ENCODE measurements around the gene ZC3H13. TPM values are rescaled to one million over a fixed set of nuclear protein-coding genes. Genes with fewer than 3 reads are reported as not detected.

The ZC3H13 gene
- total and polyA plus RNA-seq, 2 of the 8 experiments (the other 6 are each of a cell fraction or from before 2014, with no cell fraction given): 5.1 to 57.8 TPM

DNA sequence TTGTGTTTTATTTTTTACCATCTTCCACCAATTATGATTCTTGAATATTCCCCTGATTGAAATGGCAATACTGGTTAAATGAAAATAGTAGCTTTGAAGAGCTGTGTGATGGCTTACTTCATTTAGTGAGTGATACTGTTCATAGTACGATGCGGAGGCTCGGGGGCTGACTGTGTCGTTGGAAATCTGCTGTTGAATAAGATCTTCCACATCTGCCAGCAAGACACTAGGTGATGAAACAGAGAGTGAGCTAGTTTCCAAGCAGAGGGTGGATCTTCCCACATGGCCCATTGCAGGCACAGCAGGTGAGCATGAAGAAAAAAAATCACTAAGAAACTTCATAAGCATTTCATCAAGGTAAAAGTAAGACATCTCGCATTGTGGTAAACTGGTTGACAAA lies 29.8 kb upstream of the ZC3H13 start:
- Histone ChIP-seq H2BK15ac (ENCODE audit: low read length) (no peak overlapping the region), H3K14ac (ENCODE audit: insufficient read length) (no peak overlapping the region), H3K9me3 (ENCODE audit: insufficient read depth in 2 of 2, low read depth in 1 of 2, low read length in 1 of 2) (peaks cover 0 to 7% of the 10 kb centered on the region in 2 experiments; a peak in 1 of 4 replicates), H4K91ac (replicated peaks; ENCODE audit: insufficient read length, low read length) (no peak overlapping the region), H2BK20ac (ENCODE audit: low read length) (no peak overlapping the region), H2AK5ac (ENCODE audit: low read depth, low read length) (no peak overlapping the region), H3K4me3 (ENCODE audit: extremely low read depth in 1 of 4, insufficient read depth in 2 of 4, low read depth in 3 of 4, low read length in 4 of 4) (no peak overlapping the region), H3K4ac (replicated peaks; ENCODE audit: insufficient read length, low read depth, low read length) (no peak overlapping the region), H3K56ac (replicated peaks; ENCODE audit: insufficient read length, low read depth, low read length) (no peak overlapping the region), H3K27me3 (replicated peaks in 1 of 4; ENCODE audit: control insufficient read depth in 3 of 4, extremely low read depth in 1 of 4, insufficient read depth in 3 of 4, low read length in 3 of 4) (no peaks in the 10 kb centered on the region), H4K8ac (ENCODE audit: extremely low read depth, insufficient read depth, low read length) (no peak overlapping the region), H3K23me2 (ENCODE audit: low read depth, low read length) (no peaks in the 10 kb centered on the region), H2BK120ac (replicated peaks; ENCODE audit: low read depth, low read length) (no peak overlapping the region), H3K4me2 (ENCODE audit: insufficient read depth in 1 of 2, low read depth in 2 of 2, low read length in 2 of 2) (no peak overlapping the region), H4K5ac (ENCODE audit: insufficient read length, low read depth, low read length) (no peak overlapping the region), H3K9ac (replicated peaks in 1 of 4; ENCODE audit: extremely low read depth in 1 of 4, low read depth in 3 of 4, low read length in 3 of 4) (no peak overlapping the region), H2BK5ac (ENCODE audit: low read depth, low read length) (no peak overlapping the region), H3K36me3 (ENCODE audit: control insufficient read depth in 2 of 4, insufficient read depth in 4 of 4, low read length in 3 of 4) (no peaks in the 10 kb centered on the region), H3K79me1 (ENCODE audit: low read depth, low read length) (no peaks in the 10 kb centered on the region), H3K79me2 (ENCODE audit: control insufficient read depth in 1 of 2, insufficient read depth in 2 of 2, low read length in 2 of 2) (no peaks in the 10 kb centered on the region), H4K20me1 (replicated peaks in 1 of 2; ENCODE audit: control insufficient read depth in 1 of 2, insufficient read depth in 2 of 2, low read length in 2 of 2) (no peaks in the 10 kb centered on the region), H2AFZ (ENCODE audit: low read length) (no peak overlapping the region), H3K18ac (ENCODE audit: extremely low read depth, low read length) (no peak overlapping the region), H3K4me1 (replicated peaks in 1 of 4; ENCODE audit: control insufficient read depth in 3 of 4, insufficient read depth in 4 of 4, low read length in 3 of 4) (no peaks in the 10 kb centered on the region), H3K27ac (ENCODE audit: low read depth, low read length) (no peak overlapping the region), H2BK12ac (ENCODE audit: low read depth, low read length) (no peak overlapping the region), H3K23ac (ENCODE audit: insufficient read length) (no peak overlapping the region)
- no peak for FAIRE-seq
- WGBS, 2 experiments (ENCODE audit: extremely low coverage in 1 of 2, insufficient coverage in 1 of 2, insufficient read length in 1 of 2, insufficient replicate concordance in 2 of 2, low coverage in 1 of 2, low lambda C conversion rate in 2 of 2, missing lambda C conversion rate in 1 of 2): 92% methylated on average over 5 of the region's 5 CpGs; no CpG with 5 or more reads in 1 of the 2 experiments
- TF ChIP-seq SRF (IDR thresholded peaks at IDR 0.05; ENCODE audit: low read depth, low read length): no peak
- TF ChIP-seq, protein P1, sequence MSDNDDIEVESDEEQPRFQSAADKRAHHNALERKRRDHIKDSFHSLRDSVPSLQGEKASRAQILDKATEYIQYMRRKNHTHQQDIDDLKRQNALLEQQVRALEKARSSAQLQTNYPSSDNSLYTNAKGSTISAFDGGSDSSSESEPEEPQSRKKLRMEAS (IDR thresholded peaks at IDR 0.05): no peak
- no peak for TF ChIP-seq JUN (IDR thresholded peaks at IDR 0.05; ENCODE audit: low read depth, low read length)
- no peak for TF ChIP-seq TEAD4 (IDR thresholded peaks at IDR 0.05; ENCODE audit: low read depth, low read length)
- TF ChIP-seq SP4 (IDR thresholded peaks at IDR 0.05; ENCODE audit: low read length): no peak
- no peak for TF ChIP-seq POU5F1 (IDR thresholded peaks at IDR 0.05; ENCODE audit: low read depth, low read length)
- POLR2A ChIA-PET (ENCODE audit: partially characterized antibody): no interaction called here
- CTCF ChIA-PET (ENCODE audit: partially characterized antibody): interaction anchor here (0.9 to 1.3 kb wide), 3 partner anchors 10 to 44 kb away, joined by 3 to 4 read pairs (median 4); no protein-coding TSS in a partner anchor
- DNase-seq (ENCODE audit: low read depth in 1 of 2, low spot score in 2 of 2): no peak

All from H1 (cell line).